Measurements from ENCODE around the gene NCOR1. TPM values are rescaled to one million over a fixed set of nuclear protein-coding genes. Genes with fewer than 3 reads are reported as not detected.

NCOR1 gene
- total RNA-seq (2011; cell fraction: chromatin; rRNA removed; ENCODE audit: low replicate concordance), result 137 and 320 TPM in 2 replicates
- 51.0 and 77.2 TPM in 2 replicates for total RNA-seq (2011; cell fraction: nucleolus; rRNA removed)
- 110 and 139 TPM in 2 replicates for total RNA-seq (2011; cell fraction: nucleoplasm; rRNA removed)
- total RNA-seq (2014; rRNA removed) (50.9 and 53.9 TPM in 2 replicates), total RNA-seq (2014; rRNA removed; fragmentation: Illumina TruSeq; extraction: Trizol) (52.5 and 56.8 TPM in 2 replicates), total RNA-seq (2015; rRNA removed; fragmentation: Illumina TruSeq; extraction: Trizol) (54.9 and 57.4 TPM in 2 replicates), total RNA-seq (2021) (62.1 and 66.5 TPM in 2 replicates), polyA plus RNA-seq (2011; rRNA removed) (59.3 and 64.5 TPM in 2 replicates), polyA plus RNA-seq (2014; fragmentation: Illumina TruSeq; extraction: Trizol) (48.7 and 49.8 TPM in 2 replicates), polyA plus RNA-seq (2014; fragmentation: Nextera tagmentation; extraction: Ambion mirVana) (10 to 100 TPM; 20.2 to 35.3 TPM), polyA plus RNA-seq (2014; rRNA removed) (37.5 and 40.1 TPM in 2 replicates), polyA minus RNA-seq (2011; rRNA and poly(A)+ RNA removed) (155 and 172 TPM in 2 replicates), Bru-seq, nascent RNA (percentile 73 among the genes with signal in this experiment), BruChase-seq, experiment 1, labeled RNA remaining after a 2-hour chase (percentile 82 among the genes with signal in this experiment), BruChase-seq, experiment 2, labeled RNA remaining after a 6-hour chase (percentile 84 among the genes with signal in this experiment)
- polyA plus RNA-seq (2011; cell fraction: cytosol; rRNA removed), result 58.3 and 89.8 TPM in 2 replicates
- 66.7 and 77.7 TPM in 2 replicates for polyA plus RNA-seq (2011; cell fraction: nucleus; rRNA removed)
- 34.2 and 40.0 TPM in 2 replicates for polyA plus RNA-seq (2012)
- polyA minus RNA-seq (2011; cell fraction: cytosol; rRNA and poly(A)+ RNA removed), result 47.7 and 57.5 TPM in 2 replicates
- polyA minus RNA-seq (2011; cell fraction: nucleus; rRNA and poly(A)+ RNA removed), result 58.2 and 97.3 TPM in 2 replicates
- long read RNA-seq, experiment 1, transcript NCOR1-206 (15 exons, 1,883 nt), result minor isoform, 13 of 238 reads
- long read RNA-seq, experiment 1, transcript NCOR1-209 (17 exons, 1,969 nt), result major isoform, 14 of 238 reads
- long read RNA-seq, experiment 1, transcript NCOR1-221 (16 exons, 1,877 nt), result minor isoform, 13 of 238 reads
- long read RNA-seq, experiment 1, partial matches to known transcripts, result 94 of 238 reads
- long read RNA-seq, experiment 1, other reads (novel, unspliced or antisense), result 101 of 238 reads
- long read RNA-seq, experiment 2, partial matches to known transcripts, result 5 of 32 reads
- long read RNA-seq, experiment 2, other reads (novel, unspliced or antisense), result 24 of 32 reads
- long read RNA-seq, experiment 3, transcript NCOR1-206 (15 exons, 1,883 nt), result major isoform, 5 of 59 reads
- long read RNA-seq, experiment 3, partial matches to known transcripts, result 25 of 59 reads
- long read RNA-seq, experiment 3, other reads (novel, unspliced or antisense), result 22 of 59 reads

DNA sequence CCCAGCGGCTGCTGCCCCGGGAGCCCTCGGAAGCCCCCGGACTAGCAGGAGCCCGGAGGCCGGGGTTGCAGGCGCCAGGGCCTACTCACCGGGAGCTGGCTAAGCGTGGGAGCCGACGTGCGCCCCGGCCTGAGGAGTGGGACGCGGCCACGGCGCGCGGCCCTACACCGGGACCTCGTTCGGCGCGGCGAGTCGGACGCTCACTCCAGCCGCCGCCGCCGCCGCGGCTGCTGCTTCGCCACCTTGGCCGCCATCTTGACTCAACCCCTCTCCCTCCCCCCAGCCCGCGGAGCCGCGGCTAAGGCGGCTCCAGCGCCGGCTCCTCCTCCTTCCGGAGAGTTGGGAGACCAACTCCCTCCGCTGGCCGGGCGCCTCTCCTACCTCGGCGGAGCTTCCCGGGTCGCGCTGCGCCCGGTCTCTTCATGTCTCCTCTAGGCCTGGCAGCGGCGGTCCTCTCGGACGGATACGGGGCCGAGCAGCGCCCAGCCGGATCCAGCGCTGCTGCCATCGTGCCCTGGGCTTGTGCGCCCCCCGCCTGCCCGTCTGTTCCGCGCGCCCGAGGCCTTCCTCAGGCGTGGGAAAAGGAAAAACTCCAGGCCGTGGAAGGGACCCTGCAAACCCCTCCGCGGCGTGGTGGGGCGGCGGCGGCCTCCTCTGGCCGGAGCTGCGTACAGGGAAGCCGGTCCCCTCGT is at the start of gene NCOR1:
TSS of gene NCOR1 (minus strand) at position 262 of the 692 bp plus-strand sequence. CDS start 20,965 bp downstream, outside the sequence.
- peaks cover 88% of the 10 kb centered on the region for H3K79me2 ChIP-seq (ENCODE audit: control insufficient read depth, insufficient read depth, low read length)
- peak; percentile 90 for ATAC-seq
- ChIA-PET CTCF (ENCODE audit: low intra/inter-chr PET ratio) (no interaction called here), POLR2A (interaction anchor here (0.6 to 1.9 kb wide), 7 partner anchors 9 to 245 kb away, joined by 3 to 10 read pairs (median 3); no protein-coding TSS in a partner anchor)
- H3K36me3 ChIP-seq (ENCODE audit: control insufficient read depth, insufficient read depth, low read length), result peaks cover 9% of the 10 kb centered on the region; the same call in 1 of the 3 replicates
- peak; percentile 32 for FAIRE-seq
- peak within 1 kb of the TSS; percentile 97 for H3K27ac ChIP-seq (ENCODE audit: extremely low read depth, low read depth, low read length)
- peak within 1 kb of the TSS; percentile 86 for H2AFZ ChIP-seq (ENCODE audit: low read depth, low read length)
- H3K9ac ChIP-seq (ENCODE audit: insufficient read depth in 1 of 2, low read depth in 2 of 2, low read length in 2 of 2), result peak within 1 kb of the TSS; percentile 96 to 99
- no peaks in the 10 kb centered on the region for H3K9me1 ChIP-seq (ENCODE audit: control insufficient read depth, insufficient read depth, low read length)
- BruUV-seq (replicated peaks), result no TSS peak
- 0 out of 2 replicates have a peak, but pooled peaks cover 3% of the 10 kb centered on the region for H4K20me1 ChIP-seq (replicated peaks; ENCODE audit: control insufficient read depth, insufficient read depth, low read length)
- WGBS (ENCODE audit: insufficient coverage, low coverage, missing lambda C conversion rate), result 0% methylated on average over 11 of the region's 82 CpGs
- in situ Hi-C loops (cut with MboI), result no loop called here
- H3K4me3 ChIP-seq, result peak within 1 kb of the TSS; percentile 97
- no peaks in the 10 kb centered on the region for H3K27me3 ChIP-seq (ENCODE audit: control insufficient read depth in 2 of 2, insufficient read depth in 2 of 2, low read length in 2 of 2)
- peak within 1 kb of the TSS; percentile 84 for H3K4me2 ChIP-seq (ENCODE audit: insufficient read depth, low read length)
- intact Hi-C loops (cut with micrococcal nuclease), result loop anchor here (5.0 to 10.0 kb wide), 2 partner anchors 72 to 211 kb away; no protein-coding TSS in a partner anchor
- peak; percentile 71 to 92 (median 76) for DNase-seq (ENCODE audit: extremely low read depth in 1 of 4, low spot score in 3 of 4)
- no peaks in the 10 kb centered on the region for H3K9me3 ChIP-seq (replicated peaks; ENCODE audit: control insufficient read depth, insufficient read depth, low read depth, low read length)
- H3K4me1 ChIP-seq (replicated peaks in 1 of 2; ENCODE audit: control insufficient read depth in 2 of 2, insufficient read depth in 2 of 2, low read length in 2 of 2), result peaks cover 0 to 12% of the 10 kb centered on the region in 2 experiments; a peak in 2 of 5 replicates
- TF ChIP-seq ZNF76 (CRISPR knock-in tag; IDR thresholded peaks at IDR 0.05; ENCODE audit: borderline replicate concordance), result no peak
- no peak for TF ChIP-seq ZNF140 (CRISPR knock-in tag; IDR thresholded peaks at IDR 0.05)
- peak; percentile 43; the same call in 1 of the 2 replicates for TF ChIP-seq MYC (IDR thresholded peaks at IDR 0.05; ENCODE audit: low read depth, low read length)
- peak; percentile 75; the same call in 1 of the 2 replicates for TF ChIP-seq MYC (CRISPR knock-in tag; IDR thresholded peaks at IDR 0.05; ENCODE audit: borderline replicate concordance, low read depth)
- TF ChIP-seq ZNF699 (CRISPR knock-in tag; IDR thresholded peaks at IDR 0.05; ENCODE audit: insufficient replicate concordance), result no peak
- TF ChIP-seq ZNF354B (CRISPR knock-in tag; IDR thresholded peaks at IDR 0.05), result no peak
- 0 out of 2 replicates have a peak, but pooled peaks have one; percentile 3 for TF ChIP-seq NFIC (IDR thresholded peaks at IDR 0.05)
- no peak for TF ChIP-seq ZFP36 (IDR thresholded peaks at IDR 0.05; ENCODE audit: low read depth, low read length, partially characterized antibody)
- TF ChIP-seq CBX8 (IDR thresholded peaks at IDR 0.05; ENCODE audit: borderline replicate concordance, extremely low read depth, low read depth, low read length, poor library complexity, severe bottlenecking), result no peak
- TF ChIP-seq JUND (IDR thresholded peaks at IDR 0.05; ENCODE audit: borderline replicate concordance, low read depth, low read length), result peak; percentile 16; the same call in 1 of the 2 replicates
- no peak; the same call in 2 of the 3 replicates for TF ChIP-seq JUND (tag; IDR thresholded peaks at IDR 0.05; ENCODE audit: borderline replicate concordance, low read depth, low read length)
- no peak for TF ChIP-seq CREB1 (IDR thresholded peaks at IDR 0.05)
- peak; percentile 0; the same call in 1 of the 2 replicates for TF ChIP-seq CREB1 (CRISPR knock-in tag; IDR thresholded peaks at IDR 0.05)
- TF ChIP-seq MAX (CRISPR knock-in tag; IDR thresholded peaks at IDR 0.05), result peak; percentile 26; the same call in 1 of the 2 replicates
- TF ChIP-seq RB1 (IDR thresholded peaks at IDR 0.05; ENCODE audit: low read depth), result peak; percentile 49; the same call in 1 of the 2 replicates
- TF ChIP-seq TAF1 (IDR thresholded peaks at IDR 0.05; ENCODE audit: control insufficient read depth, extremely low read depth, insufficient read depth, low read length, severe bottlenecking), result peak; percentile 86
